Stimulated activated naive B cell treated with anti-CD40 and anti-IgM and Interleukin-4, amounts not matched to agents 10 μg/mL and 1 μg/mL and 100 μg/mL, for 72 hours (primary cell): ENCODE measurements around the gene GTF2H4.
A peak's percentile ranks its signal among the peaks of the same experiment; 100 is the strongest.
"Not testable (repeated sequence)": the region's sequence is repeated elsewhere in the genome, so short reads cannot be mapped to it uniquely, and the experiment has no call there.

Experiments
- ATAC-seq, 2 donors: fragments of 150-1000 bp; cut with Tn5 transposase; replicated peaks; 2 replicates each; pipeline ENCODE4 v1.10.0; 2021; ENCODE audit warnings: moderate library complexity in 1 of 2
- DNase-seq: peaks from one replicate; pipeline ENCODE4 v3.0.0; 2021
- H3K27ac Mint-ChIP-seq: one replicate; pipeline ENCODE4 v1.8.0; 2022; ENCODE audit warnings: mild to moderate bottlenecking, mixed read lengths
- H3K27me3 Mint-ChIP-seq, 2 donors: one replicate each; pipeline ENCODE4 v1.8.0; 2022; ENCODE audit warnings: mixed read lengths in 2 of 2
- H3K36me3 Mint-ChIP-seq, 2 donors: one replicate each; pipeline ENCODE4 v1.8.0; 2022; ENCODE audit warnings: mixed read lengths in 2 of 2, mild to moderate bottlenecking in 1 of 2
- H3K4me1 Mint-ChIP-seq, 2 donors: one replicate each; pipeline ENCODE4 v1.8.0; 2022; ENCODE audit warnings: mixed read lengths in 2 of 2, mild to moderate bottlenecking in 1 of 2
- H3K4me3 Mint-ChIP-seq, 2 donors: one replicate each; pipeline ENCODE4 v1.8.0; 2022; ENCODE audit warnings: mild to moderate bottlenecking in 2 of 2, mixed read lengths in 2 of 2, moderate library complexity in 1 of 2
- H3K9me3 Mint-ChIP-seq, 2 donors: one replicate each; pipeline ENCODE4 v1.8.0; 2022; ENCODE audit warnings: mixed read lengths in 2 of 2, mild to moderate bottlenecking in 1 of 2

Gene GTF2H4

DNA sequence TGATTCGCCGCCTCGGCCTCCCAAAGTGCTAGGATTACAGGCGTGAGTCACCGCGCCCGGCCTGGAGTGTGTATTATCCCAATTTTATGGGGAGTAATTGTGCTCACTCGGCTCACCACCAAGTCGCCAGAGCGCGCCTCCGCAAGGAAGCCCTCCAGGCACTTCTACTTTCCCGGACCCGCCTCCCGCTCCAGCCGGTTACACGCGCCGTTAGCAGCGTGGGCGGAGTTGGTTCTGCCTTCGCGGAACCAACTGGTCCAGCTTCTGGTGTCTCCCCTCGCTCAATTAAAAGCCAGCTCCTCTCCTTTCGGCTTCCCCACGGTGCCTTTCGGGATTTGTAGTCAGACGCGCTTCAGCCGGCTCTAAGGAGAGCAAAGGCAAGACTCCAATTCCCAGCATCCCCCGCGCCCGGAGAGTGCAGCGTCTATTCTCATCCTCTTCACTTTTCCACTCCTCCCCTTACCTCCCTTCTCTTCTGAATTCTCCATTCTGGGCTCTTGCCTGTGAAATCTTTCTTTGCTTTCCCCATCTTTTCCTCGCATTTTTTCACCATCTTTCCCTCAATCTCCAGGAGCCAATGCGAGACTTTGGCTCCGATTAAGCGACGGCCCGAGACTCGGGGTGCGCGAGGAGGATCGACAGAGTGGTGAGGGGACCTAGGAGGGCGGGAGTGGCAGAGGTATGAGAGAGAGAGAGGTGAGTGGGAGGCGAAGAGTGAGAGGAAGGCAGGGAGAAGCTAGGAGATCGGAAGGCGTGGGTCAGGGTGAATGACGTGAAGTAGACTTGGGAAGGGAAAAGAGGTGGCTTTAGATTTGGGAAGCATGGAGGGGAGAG lies at the start of gene GTF2H4:
GTF2H4 (plus strand) TSS at position 450 of the 834 bp plus-strand sequence.
- Mint-ChIP-seq H3K9me3 (no peaks in the 10 kb centered on the region), H3K4me1 (peaks cover 17 to 35% of the 10 kb centered on the region in 2 donors), H3K4me3 (peak within 1 kb of the TSS; percentile 85 to 90), H3K27me3 (no peaks in the 10 kb centered on the region), H3K36me3 (peaks cover 20 to 22% of the 10 kb centered on the region in 2 donors), H3K27ac (peak within 1 kb of the TSS; percentile 88)
- peak; percentile 94 for DNase-seq
- ATAC-seq, result peak; percentile 98 to 99

DNA sequence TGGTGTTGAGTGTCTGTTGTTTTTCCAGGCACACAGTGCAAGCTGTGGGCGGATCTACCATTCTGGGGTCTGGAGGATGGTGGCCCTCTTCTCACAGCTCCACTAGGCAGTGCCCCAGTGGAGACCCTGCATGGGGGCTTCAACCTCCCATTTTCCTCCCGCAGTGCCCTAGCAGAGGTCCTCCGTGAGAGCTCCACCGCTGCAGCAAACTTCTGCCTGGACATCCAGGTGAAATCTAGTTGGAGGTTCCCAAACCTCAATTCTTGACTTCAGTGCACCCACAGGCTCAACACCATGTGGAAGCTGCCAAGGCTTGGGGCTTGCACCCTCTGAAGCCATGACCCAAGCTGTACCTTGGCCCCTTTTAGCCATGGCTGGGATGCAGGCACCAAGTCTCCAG lies 48.3 kb upstream of the GTF2H4 start:
- ATAC-seq, H3K27me3 Mint-ChIP-seq, H3K4me3 Mint-ChIP-seq, H3K27ac Mint-ChIP-seq, DNase-seq: not testable (repeated sequence)
- H3K9me3 Mint-ChIP-seq, result peaks cover 13 to 14% of the 10 kb centered on the region in 2 donors
- peaks cover 15% of the 10 kb centered on the region in 2 donors for H3K4me1 Mint-ChIP-seq
- peaks cover 13 to 24% of the 10 kb centered on the region in 2 donors for H3K36me3 Mint-ChIP-seq

DNA sequence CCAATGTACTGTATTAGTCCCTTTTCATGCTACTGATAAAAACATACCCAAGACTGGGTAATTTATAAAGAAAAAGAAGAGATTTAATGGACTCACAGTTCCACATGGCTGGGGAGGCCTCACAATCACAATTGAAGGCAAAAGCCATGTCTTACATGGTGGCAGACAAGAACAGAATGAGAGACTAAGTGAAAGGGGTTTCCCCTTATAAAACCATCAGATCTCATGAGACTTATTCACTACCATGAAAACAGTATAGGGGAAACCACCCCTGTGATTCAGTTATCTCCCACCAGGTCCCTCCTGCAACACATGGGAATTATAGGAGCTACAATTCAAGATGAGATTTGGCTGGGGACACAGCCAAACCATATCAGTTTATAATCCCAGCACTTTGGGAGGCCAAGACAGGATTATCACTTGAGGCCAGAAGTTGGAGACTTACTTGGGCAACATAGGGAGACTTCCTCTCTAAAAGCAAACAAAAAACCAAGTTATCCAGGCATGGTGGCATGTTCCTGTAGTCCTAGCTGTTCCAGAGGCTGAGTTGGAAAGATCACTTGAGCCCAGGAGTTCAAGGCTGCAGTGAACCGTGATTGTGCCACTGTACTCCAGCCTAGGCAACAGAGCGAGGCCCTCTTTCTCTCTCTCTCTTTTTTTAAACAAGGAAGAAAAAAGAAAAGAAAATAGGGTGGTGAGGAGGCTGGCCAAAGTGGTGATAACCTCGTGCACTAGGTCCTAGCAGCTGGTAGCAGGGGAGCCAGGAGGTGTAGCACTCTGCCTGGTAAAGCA lies 46.6 kb upstream of the GTF2H4 start:
- Mint-ChIP-seq H3K27me3 (peaks cover 0 to 4% of the 10 kb centered on the region in 2 donors), H3K36me3 (peaks cover 13 to 24% of the 10 kb centered on the region in 2 donors), H3K9me3 (peaks cover 13 to 14% of the 10 kb centered on the region in 2 donors), H3K4me3 (no peak overlapping the region), H3K27ac (peak overlapping the region; percentile 67), H3K4me1 (peaks cover 15% of the 10 kb centered on the region in 2 donors)
- ATAC-seq (peak; percentile 58 to 60), DNase-seq (no peak)

DNA sequence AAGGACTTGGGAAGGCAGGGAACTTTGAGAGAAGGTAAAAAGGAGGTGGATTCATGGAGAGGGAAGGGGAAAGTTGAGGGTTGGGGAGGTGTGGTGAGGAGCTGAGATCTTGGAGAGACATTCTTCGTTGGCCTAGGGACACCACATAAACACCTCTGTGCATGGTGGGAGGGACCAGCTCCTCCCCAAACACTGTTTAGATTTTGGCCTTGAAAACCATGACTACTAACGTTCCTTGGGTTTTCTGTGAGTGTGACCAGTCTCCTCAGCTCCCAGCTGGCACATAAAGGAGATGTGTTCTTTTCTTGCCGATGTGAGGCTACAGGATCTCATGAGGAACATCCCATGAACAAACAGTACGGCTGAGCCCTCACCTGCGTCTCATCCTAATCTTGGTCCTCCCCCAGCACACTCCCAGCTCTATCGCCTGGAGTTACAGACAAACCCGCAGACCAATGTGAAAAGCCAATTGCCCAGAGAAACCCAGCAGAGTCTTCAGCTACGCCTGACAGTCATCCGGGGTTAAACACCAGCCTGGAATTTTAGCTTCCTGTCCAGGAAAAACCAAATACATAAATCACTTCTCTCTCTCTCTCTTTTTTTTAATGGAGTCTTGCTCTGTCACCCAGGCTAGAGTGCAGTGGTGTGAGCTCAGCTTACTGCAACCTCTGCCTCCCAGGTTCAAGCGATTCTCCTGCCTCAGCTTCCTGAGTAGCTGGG lies 45.7 kb upstream of the GTF2H4 start:
- DNase-seq (no peak), ATAC-seq (no peak)
- Mint-ChIP-seq H3K27me3 (no peaks in the 10 kb centered on the region), H3K4me1 (peaks cover 11 to 15% of the 10 kb centered on the region in 2 donors), H3K4me3 (no peak overlapping the region), H3K9me3 (peaks cover 13 to 14% of the 10 kb centered on the region in 2 donors), H3K36me3 (peaks cover 13 to 24% of the 10 kb centered on the region in 2 donors), H3K27ac (no peak overlapping the region)

DNA sequence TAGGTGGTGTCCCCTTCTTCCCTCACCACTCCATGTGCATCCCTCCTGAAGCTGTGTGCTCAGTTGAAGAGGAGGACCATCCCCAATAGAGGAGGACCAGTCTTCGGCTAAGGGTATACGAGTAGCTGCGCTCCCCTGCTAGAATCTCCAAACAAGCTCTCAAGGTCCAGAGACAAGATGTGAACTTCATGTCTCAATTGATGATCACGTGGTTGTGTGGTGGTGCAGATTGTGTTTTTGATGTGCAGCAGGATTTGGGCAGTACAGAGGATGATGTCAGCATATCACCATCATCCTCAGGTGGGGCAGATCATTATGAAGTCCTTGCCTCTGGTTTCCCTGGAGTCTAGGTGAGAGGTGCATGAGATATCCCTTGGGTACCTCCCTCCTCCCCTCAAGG lies 43.7 kb upstream of the GTF2H4 start:
- no peak for ATAC-seq
- peaks cover 11 to 14% of the 10 kb centered on the region in 2 donors for H3K9me3 Mint-ChIP-seq
- no peak overlapping the region for H3K27ac Mint-ChIP-seq
- H3K4me1 Mint-ChIP-seq, result peaks cover 7 to 15% of the 10 kb centered on the region in 2 donors
- H3K4me3 Mint-ChIP-seq, result no peak overlapping the region
- DNase-seq, result no peak
- H3K27me3 Mint-ChIP-seq, result no peaks in the 10 kb centered on the region
- peaks cover 8 to 17% of the 10 kb centered on the region in 2 donors for H3K36me3 Mint-ChIP-seq

DNA sequence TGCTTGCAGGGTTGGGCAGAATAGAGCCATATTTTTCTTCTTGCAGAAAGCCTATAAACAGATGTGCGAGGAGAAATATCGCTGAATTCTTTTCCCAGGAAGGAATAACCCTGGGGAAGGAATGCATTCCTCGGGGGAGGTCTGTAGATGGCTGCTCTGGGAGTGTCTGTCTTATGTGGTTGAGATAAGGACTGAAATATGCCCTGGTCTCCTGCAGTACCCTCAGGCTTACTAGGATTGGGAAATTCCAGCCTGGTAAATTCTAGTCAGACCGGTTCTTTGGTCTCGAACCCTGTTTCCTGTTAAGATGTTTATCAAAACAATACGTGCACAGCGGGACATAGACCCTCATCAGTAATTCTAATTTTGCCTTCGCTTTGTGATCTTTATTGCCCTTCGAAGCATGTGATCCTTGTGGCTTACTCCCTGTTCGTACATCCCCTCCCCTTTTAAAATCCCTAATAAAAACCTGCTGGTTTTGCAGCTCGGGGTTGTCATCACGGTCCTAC lies 38.7 kb upstream of the GTF2H4 start:
- not testable (repeated sequence) for H3K27me3 Mint-ChIP-seq, H3K4me3 Mint-ChIP-seq, H3K27ac Mint-ChIP-seq, H3K4me1 Mint-ChIP-seq, DNase-seq, ATAC-seq
- peaks cover 18 to 19% of the 10 kb centered on the region in 2 donors for H3K9me3 Mint-ChIP-seq
- H3K36me3 Mint-ChIP-seq, result peaks cover 5 to 13% of the 10 kb centered on the region in 2 donors

DNA sequence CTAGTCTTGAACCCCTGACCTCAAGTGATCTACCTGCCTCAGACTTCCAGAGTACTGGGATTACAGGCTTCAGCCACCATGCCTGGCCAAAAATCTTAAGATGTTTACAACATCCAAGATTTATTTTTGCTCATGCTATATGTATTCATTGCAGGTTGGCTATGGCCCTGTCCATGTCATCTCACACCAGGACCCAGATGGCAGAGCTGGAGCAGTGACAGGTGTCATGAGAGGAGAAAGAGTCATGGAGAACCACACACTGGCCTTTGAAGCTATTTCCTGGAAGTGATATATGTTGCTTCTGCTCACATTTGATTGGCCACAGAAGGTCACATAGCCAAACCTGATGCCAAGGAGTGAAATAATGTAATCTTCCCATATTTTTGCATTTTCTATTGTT lies 37.5 kb upstream of the GTF2H4 start:
- DNase-seq, result no peak
- H3K9me3 Mint-ChIP-seq, result peaks cover 18 to 19% of the 10 kb centered on the region in 2 donors
- H3K4me1 Mint-ChIP-seq, result peaks cover 0 to under 1% of the 10 kb centered on the region in 2 donors
- H3K27me3 Mint-ChIP-seq, result no peaks in the 10 kb centered on the region
- no peak overlapping the region for H3K4me3 Mint-ChIP-seq
- no peak overlapping the region for H3K27ac Mint-ChIP-seq
- ATAC-seq, result no peak
- peaks cover 5 to 13% of the 10 kb centered on the region in 2 donors for H3K36me3 Mint-ChIP-seq

DNA sequence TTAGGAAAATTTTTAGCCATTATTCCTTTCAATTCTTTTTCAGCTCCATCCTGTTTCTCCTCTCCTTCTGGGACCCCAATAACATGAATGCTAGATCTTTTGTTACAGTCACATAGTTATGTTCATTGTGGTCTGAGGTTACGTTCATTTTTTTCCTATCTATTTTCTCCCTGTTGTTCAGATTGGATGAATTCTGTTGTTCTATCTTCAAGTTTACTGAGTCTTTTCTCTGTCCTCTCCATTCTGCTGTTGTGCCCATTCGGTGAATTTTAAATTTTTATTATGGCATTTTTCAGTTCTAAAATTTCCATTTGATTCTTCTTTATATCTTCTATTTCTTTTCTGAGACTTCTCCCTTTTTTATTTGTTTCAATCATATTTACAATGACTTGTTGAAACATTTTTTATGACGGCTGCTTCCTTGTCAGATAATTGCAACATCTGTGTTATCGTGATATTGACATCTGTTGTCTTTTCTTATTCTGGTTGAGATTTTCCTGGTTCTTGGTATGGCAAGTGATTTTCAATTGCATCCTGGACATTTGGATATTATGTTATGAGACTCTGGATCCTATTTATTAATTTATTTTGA lies 36.3 kb upstream of the GTF2H4 start:
- Mint-ChIP-seq H3K4me3 (no peak overlapping the region), H3K9me3 (peaks cover 18 to 19% of the 10 kb centered on the region in 2 donors), H3K27me3 (no peaks in the 10 kb centered on the region), H3K36me3 (peaks cover 5 to 13% of the 10 kb centered on the region in 2 donors), H3K27ac (no peak overlapping the region), H3K4me1 (peaks cover 2 to 7% of the 10 kb centered on the region in 2 donors)
- DNase-seq (no peak), ATAC-seq (no peak)

DNA sequence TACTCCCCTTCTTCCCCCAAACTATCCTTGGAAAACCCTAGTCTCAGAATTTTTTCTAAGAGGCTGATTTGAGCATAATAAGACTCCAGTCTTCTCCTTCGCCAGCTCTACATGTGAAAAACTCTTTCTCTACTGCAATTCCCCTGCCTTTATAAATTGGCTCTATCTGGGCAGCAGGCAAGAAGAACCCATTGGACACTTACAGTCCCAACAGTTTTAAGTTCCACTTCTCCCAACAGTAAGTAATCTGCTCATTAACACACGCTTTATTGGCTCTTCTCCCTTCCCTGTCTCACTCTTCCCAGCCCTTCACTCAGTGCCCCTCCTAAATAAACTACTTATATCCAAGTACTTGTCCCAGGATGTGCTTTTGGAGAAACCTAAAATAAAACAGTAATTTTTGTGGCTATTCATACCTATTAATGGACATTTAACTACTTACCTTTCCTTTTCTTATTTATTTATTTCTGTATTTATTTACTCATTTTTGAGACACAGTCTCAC lies 34.8 kb upstream of the GTF2H4 start:
- Mint-ChIP-seq H3K27ac (no peak overlapping the region), H3K36me3 (peaks cover 5 to 13% of the 10 kb centered on the region in 2 donors), H3K4me1 (peaks cover 11 to 22% of the 10 kb centered on the region in 2 donors), H3K27me3 (no peaks in the 10 kb centered on the region), H3K9me3 (peaks cover 18 to 19% of the 10 kb centered on the region in 2 donors), H3K4me3 (no peak overlapping the region)
- ATAC-seq (no peak), DNase-seq (no peak)

DNA sequence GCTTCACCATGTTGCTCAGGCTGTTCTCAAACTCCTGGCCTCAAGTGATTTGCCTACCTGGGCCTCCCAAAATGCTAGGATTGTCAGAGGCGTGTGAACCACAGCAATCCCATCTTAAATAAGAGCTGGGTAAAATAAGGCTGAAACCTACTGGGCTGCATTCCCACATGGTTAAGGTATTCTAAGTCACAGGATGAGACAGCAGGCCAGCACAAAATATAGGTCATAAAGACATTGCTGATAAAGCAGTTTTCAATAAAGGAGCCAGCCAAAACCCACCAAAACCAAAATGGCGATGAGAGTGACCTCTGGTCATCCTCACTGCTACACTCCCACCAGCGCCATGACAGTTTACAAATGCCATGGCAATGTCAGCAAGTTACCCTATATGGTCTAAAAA lies 34.2 kb upstream of the GTF2H4 start:
- ATAC-seq, H3K27ac Mint-ChIP-seq, H3K4me3 Mint-ChIP-seq, H3K27me3 Mint-ChIP-seq, DNase-seq: not testable (repeated sequence)
- peaks cover 5 to 13% of the 10 kb centered on the region in 2 donors for H3K36me3 Mint-ChIP-seq
- peaks cover 18% of the 10 kb centered on the region in 2 donors for H3K9me3 Mint-ChIP-seq
- peaks cover 13 to 28% of the 10 kb centered on the region in 2 donors for H3K4me1 Mint-ChIP-seq

DNA sequence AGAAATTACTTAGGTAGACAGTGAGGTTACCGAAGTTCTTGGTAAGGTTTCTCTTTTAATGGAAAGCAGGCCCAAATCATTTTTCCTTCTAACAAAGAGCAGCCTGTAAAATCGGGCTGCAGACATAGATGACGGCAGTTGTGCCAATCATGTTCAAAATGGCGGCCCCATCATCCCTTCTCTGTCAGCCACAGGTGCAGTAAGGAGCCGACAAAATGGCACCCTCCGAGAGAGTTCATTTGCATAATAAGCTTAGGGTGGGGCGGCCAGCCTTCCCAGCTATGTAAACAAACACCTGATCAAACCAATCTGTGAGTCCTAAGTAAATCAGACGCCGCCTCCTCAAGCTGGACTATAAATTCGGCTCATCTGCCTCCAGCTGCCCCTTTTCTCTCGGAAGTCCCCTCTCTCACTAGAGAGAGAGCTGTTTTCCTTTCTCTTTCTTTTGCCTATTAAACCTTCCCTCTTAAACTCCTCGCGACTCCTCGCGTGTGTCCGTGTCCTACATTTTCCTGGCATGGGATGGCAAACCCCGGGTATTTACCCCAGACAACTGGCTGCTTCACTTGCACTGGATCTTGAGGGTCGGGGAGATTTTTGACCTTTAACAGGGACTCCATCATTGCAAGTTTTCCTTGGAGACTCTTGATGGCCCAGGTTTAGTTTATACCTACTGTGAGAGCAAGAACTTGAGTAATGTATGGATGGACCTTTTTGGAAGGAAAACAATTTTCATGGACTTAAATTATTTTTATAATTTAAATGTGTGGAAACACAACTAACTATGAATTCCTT lies 32.6 kb upstream of the GTF2H4 start:
- no peak for DNase-seq
- no peak overlapping the region for H3K4me3 Mint-ChIP-seq
- no peaks in the 10 kb centered on the region for H3K27me3 Mint-ChIP-seq
- H3K36me3 Mint-ChIP-seq, result peaks cover 5 to 9% of the 10 kb centered on the region in 2 donors
- ATAC-seq, result no peak
- H3K4me1 Mint-ChIP-seq, result peaks cover 19 to 40% of the 10 kb centered on the region in 2 donors
- peaks cover 10 to 15% of the 10 kb centered on the region in 2 donors for H3K9me3 Mint-ChIP-seq
- no peak overlapping the region for H3K27ac Mint-ChIP-seq

DNA sequence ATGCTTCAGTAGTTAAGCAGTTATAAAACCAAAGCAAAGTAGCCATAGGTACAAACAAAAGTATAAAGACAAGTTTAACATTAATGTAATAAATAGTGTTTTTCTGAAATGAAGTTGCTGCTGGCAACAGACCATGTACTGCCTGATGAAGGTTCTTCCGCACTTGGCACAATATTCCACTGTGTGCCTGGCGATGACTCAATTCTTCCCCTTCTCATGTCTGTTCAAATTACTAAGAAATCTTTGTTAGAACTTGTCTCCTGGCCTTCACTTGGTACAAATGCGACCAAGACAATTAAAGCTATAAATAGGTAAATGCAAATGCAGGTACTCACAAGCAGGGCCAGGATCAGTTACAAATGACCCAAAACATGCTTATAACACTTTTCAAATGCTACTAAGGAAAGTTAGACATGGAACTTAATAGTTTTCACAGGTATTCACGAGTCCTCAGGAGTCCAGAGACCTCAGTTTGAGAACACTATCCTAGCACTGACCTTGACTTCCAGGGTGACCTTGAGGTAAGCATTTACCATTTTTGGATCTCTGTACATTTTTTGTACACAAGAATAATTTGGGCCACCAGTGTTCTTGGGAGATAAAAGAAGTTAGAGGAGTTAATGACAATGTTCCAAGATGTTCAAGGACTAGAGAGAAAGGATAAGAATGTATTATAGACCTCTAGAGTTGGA lies 31.8 kb upstream of the GTF2H4 start:
- Mint-ChIP-seq H3K4me3 (peak overlapping the region in 1 of 2 donors; percentile 15), H3K27me3 (no peaks in the 10 kb centered on the region), H3K27ac (peak overlapping the region; percentile 39), H3K36me3 (peaks cover 5 to 6% of the 10 kb centered on the region in 2 donors), H3K9me3 (peaks cover 7 to 12% of the 10 kb centered on the region in 2 donors), H3K4me1 (peaks cover 22 to 47% of the 10 kb centered on the region in 2 donors)
- DNase-seq, result no peak
- ATAC-seq, result peak; percentile 40 to 58
